Fibroblast of the aortic adventitia (primary cell): ENCODE measurements around the gene EED. TPM values are rescaled to one million over a fixed set of nuclear protein-coding genes. Genes with fewer than 3 reads are reported as not detected.

Source experiments
- DNase-seq: peaks from one replicate; pipeline ENCODE4 v3.0.0-alpha.2; 2010; ENCODE audit warnings: low read depth
- H3K4me3 ChIP-seq: 2 replicates; pipeline ENCODE4 v1.5.1; 2011; ENCODE audit warnings: low read depth, mild to moderate bottlenecking, control low read depth, low read length, moderate library complexity
- CTCF ChIP-seq: IDR thresholded peaks from 2 replicates; pipeline ENCODE4 v1.5.1; 2011; ENCODE audit warnings: mild to moderate bottlenecking, low read length, control low read depth, inconsistent platforms; ENCODE audit not compliant: insufficient read depth
- total RNA-seq: library from RNA; depleted of rRNA; stranded (reverse); fragments of >200 nt; gene quantifications from 2 replicates; pipeline ENCODE4 v1.2.3, GENCODE V29; 2012; ENCODE audit warnings: low replicate concordance

EED gene
- total RNA-seq, 1 donor, result 24.7 TPM

GRCh38 chr11:86259730-86260129 lies 15.2 kb downstream of the EED start:
- no peak overlapping the region for H3K4me3 ChIP-seq
- TF ChIP-seq CTCF, result no peak
- DNase-seq, result no peak

GRCh38 chr11:86261328-86261727 lies 16.8 kb downstream of the EED start:
- TF ChIP-seq CTCF, result no peak
- H3K4me3 ChIP-seq, result no peak overlapping the region
- DNase-seq, result no peak

GRCh38 chr11:86262387-86262786 lies 17.8 kb downstream of the EED start:
- no peak for TF ChIP-seq CTCF
- H3K4me3 ChIP-seq, result no peak overlapping the region
- no peak for DNase-seq

GRCh38 chr11:86264649-86265048 lies 20.1 kb downstream of the EED start:
- no peak for DNase-seq
- no peak overlapping the region for H3K4me3 ChIP-seq
- no peak for TF ChIP-seq CTCF

GRCh38 chr11:86265194-86265593 lies 20.6 kb downstream of the EED start:
- no peak for DNase-seq
- no peak for TF ChIP-seq CTCF
- H3K4me3 ChIP-seq, result no peak overlapping the region

GRCh38 chr11:86269645-86270044 lies 25.1 kb downstream of the EED start:
- H3K4me3 ChIP-seq, result no peak overlapping the region
- no peak for TF ChIP-seq CTCF
- no peak for DNase-seq

- no peak for DNase-seq
- no peak for TF ChIP-seq CTCF
- no peak overlapping the region for H3K4me3 ChIP-seq
These were observed 29.9 kb downstream of the EED start for GRCh38 chr11:86274503-86274902.
